Vagina (tissue), 2 donors: ENCODE measurements around the gene CUZD1.

Experiments used
- POLR2A ChIP-seq, 2 donors: fragments of 450-650 bp; IDR thresholded peaks; one replicate each; pipeline ENCODE4 v1.6.1; 2017; ENCODE audit warnings: antibody characterized with exemption in 2 of 2, mild to moderate bottlenecking in 2 of 2, moderate library complexity in 2 of 2
- POLR2AphosphoS5 ChIP-seq, 2 donors: sonication (generic); formaldehyde crosslinking; IDR thresholded peaks; one replicate each; pipeline ENCODE4 v1.9.0; 2017; ENCODE audit warnings: antibody characterized with exemption in 2 of 2, mild to moderate bottlenecking in 2 of 2, low read depth in 1 of 2; ENCODE audit not compliant: insufficient read depth in 1 of 2
- TF ChIP-seq, protein P1 (sequence below), 3 experiments: fragments of 450-650 bp in 2 of 3; fragments of 200-600 bp in 1 of 3; sonication (generic) in 1 of 3; IDR thresholded peaks; one replicate each; pipeline ENCODE4 v1.5.1; 2017 to 2019; ENCODE audit warnings: antibody characterized with exemption in 3 of 3, mild to moderate bottlenecking in 2 of 3, moderate library complexity in 2 of 3

- TF ChIP-seq POLR2A (IDR thresholded peaks at IDR 0.05) (no peak), POLR2AphosphoS5 (IDR thresholded peaks at IDR 0.05; ENCODE audit: insufficient read depth in 1 of 2, low read depth in 1 of 2) (no peak)
- TF ChIP-seq, protein P1, sequence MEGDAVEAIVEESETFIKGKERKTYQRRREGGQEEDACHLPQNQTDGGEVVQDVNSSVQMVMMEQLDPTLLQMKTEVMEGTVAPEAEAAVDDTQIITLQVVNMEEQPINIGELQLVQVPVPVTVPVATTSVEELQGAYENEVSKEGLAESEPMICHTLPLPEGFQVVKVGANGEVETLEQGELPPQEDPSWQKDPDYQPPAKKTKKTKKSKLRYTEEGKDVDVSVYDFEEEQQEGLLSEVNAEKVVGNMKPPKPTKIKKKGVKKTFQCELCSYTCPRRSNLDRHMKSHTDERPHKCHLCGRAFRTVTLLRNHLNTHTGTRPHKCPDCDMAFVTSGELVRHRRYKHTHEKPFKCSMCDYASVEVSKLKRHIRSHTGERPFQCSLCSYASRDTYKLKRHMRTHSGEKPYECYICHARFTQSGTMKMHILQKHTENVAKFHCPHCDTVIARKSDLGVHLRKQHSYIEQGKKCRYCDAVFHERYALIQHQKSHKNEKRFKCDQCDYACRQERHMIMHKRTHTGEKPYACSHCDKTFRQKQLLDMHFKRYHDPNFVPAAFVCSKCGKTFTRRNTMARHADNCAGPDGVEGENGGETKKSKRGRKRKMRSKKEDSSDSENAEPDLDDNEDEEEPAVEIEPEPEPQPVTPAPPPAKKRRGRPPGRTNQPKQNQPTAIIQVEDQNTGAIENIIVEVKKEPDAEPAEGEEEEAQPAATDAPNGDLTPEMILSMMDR (IDR thresholded peaks at IDR 0.05) = no peak
Observed at GRCh38 chr10:122854648-122855047, 9.0 kb upstream of the CUZD1 start.
